ENCODE results near the gene PKD2. TPM values are rescaled to one million over a fixed set of nuclear protein-coding genes. Genes with fewer than 3 reads are reported as not detected.
A peak's percentile ranks its signal among the peaks of the same experiment; 100 is the strongest.

PKD2 gene
- total and polyA plus RNA-seq, 2 of the 13 experiments (the other 11 are each of a cell fraction or from before 2014, with no cell fraction given), result 5.6 to 9.1 TPM

DNA sequence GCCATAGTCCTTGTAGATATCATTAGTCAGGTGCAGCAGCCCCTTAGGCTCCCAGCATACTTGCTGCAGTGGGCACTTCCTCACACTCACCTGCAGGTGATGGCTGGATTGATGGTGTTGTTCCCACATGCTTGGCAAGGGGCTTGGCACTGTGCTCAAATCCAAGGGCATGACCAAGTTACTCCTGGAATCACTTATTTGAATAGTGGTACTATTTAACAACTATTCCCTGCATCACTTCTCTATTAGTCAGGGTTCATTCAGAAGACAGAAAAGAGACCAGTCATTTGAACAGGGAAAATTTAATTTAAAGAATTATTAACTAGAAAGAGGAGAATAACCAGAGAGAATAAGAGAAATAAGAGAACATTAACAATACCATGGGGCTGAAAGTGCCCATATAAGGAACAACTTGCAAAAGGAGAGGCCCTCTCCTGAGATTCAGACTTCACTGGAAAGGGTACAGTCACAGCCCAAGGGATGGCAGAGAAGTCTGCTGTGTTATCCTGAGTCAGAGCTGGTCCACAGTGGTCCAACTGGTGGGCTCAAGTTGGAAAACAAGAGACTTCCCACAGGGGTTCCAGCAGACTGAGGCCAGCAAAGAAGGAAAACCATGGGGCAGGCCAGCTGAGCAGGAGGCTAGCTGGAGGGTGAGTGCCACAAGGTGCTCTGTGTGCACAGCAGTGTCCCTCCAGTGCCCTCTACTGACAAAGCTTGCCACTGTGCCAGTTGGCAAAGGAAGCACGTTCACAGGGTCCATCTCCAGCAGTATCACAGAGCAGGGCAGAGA is 22.1 kb upstream of the PKD2 start (continued):
- TF ChIP-seq, protein P1, sequence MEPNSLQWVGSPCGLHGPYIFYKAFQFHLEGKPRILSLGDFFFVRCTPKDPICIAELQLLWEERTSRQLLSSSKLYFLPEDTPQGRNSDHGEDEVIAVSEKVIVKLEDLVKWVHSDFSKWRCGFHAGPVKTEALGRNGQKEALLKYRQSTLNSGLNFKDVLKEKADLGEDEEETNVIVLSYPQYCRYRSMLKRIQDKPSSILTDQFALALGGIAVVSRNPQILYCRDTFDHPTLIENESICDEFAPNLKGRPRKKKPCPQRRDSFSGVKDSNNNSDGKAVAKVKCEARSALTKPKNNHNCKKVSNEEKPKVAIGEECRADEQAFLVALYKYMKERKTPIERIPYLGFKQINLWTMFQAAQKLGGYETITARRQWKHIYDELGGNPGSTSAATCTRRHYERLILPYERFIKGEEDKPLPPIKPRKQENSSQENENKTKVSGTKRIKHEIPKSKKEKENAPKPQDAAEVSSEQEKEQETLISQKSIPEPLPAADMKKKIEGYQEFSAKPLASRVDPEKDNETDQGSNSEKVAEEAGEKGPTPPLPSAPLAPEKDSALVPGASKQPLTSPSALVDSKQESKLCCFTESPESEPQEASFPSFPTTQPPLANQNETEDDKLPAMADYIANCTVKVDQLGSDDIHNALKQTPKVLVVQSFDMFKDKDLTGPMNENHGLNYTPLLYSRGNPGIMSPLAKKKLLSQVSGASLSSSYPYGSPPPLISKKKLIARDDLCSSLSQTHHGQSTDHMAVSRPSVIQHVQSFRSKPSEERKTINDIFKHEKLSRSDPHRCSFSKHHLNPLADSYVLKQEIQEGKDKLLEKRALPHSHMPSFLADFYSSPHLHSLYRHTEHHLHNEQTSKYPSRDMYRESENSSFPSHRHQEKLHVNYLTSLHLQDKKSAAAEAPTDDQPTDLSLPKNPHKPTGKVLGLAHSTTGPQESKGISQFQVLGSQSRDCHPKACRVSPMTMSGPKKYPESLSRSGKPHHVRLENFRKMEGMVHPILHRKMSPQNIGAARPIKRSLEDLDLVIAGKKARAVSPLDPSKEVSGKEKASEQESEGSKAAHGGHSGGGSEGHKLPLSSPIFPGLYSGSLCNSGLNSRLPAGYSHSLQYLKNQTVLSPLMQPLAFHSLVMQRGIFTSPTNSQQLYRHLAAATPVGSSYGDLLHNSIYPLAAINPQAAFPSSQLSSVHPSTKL (CRISPR knock-in tag; IDR thresholded peaks at IDR 0.05), result 0 out of 2 replicates have a peak, but pooled peaks have one; percentile 28
- no peak for TF ChIP-seq ZNF569 (CRISPR knock-in tag; IDR thresholded peaks at IDR 0.05; ENCODE audit: borderline replicate concordance)
- no peak for TF ChIP-seq RFX3 (CRISPR knock-in tag; IDR thresholded peaks at IDR 0.05)
- no peak for TF ChIP-seq ZNF605 (CRISPR knock-in tag; IDR thresholded peaks at IDR 0.05)
- TF ChIP-seq ZNF703 (CRISPR knock-in tag; IDR thresholded peaks at IDR 0.05; ENCODE audit: borderline replicate concordance), result no peak
- TF ChIP-seq ZFP41 (CRISPR knock-in tag; IDR thresholded peaks at IDR 0.05; ENCODE audit: borderline replicate concordance), result no peak
- no peak for TF ChIP-seq PHF20 (CRISPR knock-in tag; IDR thresholded peaks at IDR 0.05)
- TF ChIP-seq SYNCRIP (IDR thresholded peaks at IDR 0.05; ENCODE audit: insufficient read depth, low read depth, low read length), result no peak
- TF ChIP-seq DNMT1 (CRISPR knock-in tag; IDR thresholded peaks at IDR 0.05), result peak; percentile 64; the same call in 1 of the 2 replicates
- TF ChIP-seq MTF1 (CRISPR knock-in tag; IDR thresholded peaks at IDR 0.05), result no peak
- 0 out of 2 replicates have a peak, but pooled peaks have one; percentile 67 for TF ChIP-seq ZNF205 (CRISPR knock-in tag; IDR thresholded peaks at IDR 0.05)
- no peak for TF ChIP-seq SAFB2 (CRISPR knock-in tag; IDR thresholded peaks at IDR 0.05; ENCODE audit: borderline replicate concordance, low read depth)
- TF ChIP-seq RBFOX2 (IDR thresholded peaks at IDR 0.05; ENCODE audit: low read depth, low read length), result no peak
- TF ChIP-seq SIX1 (CRISPR knock-in tag; IDR thresholded peaks at IDR 0.05; ENCODE audit: borderline replicate concordance), result no peak
- TF ChIP-seq ZFP36L2 (CRISPR knock-in tag; IDR thresholded peaks at IDR 0.05), result no peak
- no peak for TF ChIP-seq ZNF589 (CRISPR knock-in tag; conservative IDR thresholded peaks at IDR 0.05)
- TF ChIP-seq ZNF3 (CRISPR knock-in tag; IDR thresholded peaks at IDR 0.05), result no peak
- TF ChIP-seq SMC3 (IDR thresholded peaks at IDR 0.05; ENCODE audit: low read length), result peak; percentile 78
- TF ChIP-seq ZNF746 (CRISPR knock-in tag; IDR thresholded peaks at IDR 0.05), result no peak
- no peak for TF ChIP-seq FOXA3 (CRISPR knock-in tag; IDR thresholded peaks at IDR 0.05)
- TF ChIP-seq, protein P2, sequence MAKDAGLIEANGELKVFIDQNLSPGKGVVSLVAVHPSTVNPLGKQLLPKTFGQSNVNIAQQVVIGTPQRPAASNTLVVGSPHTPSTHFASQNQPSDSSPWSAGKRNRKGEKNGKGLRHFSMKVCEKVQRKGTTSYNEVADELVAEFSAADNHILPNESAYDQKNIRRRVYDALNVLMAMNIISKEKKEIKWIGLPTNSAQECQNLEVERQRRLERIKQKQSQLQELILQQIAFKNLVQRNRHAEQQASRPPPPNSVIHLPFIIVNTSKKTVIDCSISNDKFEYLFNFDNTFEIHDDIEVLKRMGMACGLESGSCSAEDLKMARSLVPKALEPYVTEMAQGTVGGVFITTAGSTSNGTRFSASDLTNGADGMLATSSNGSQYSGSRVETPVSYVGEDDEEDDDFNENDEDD (CRISPR knock-in tag; IDR thresholded peaks at IDR 0.05; ENCODE audit: borderline replicate concordance), result no peak
- TF ChIP-seq, protein P3, sequence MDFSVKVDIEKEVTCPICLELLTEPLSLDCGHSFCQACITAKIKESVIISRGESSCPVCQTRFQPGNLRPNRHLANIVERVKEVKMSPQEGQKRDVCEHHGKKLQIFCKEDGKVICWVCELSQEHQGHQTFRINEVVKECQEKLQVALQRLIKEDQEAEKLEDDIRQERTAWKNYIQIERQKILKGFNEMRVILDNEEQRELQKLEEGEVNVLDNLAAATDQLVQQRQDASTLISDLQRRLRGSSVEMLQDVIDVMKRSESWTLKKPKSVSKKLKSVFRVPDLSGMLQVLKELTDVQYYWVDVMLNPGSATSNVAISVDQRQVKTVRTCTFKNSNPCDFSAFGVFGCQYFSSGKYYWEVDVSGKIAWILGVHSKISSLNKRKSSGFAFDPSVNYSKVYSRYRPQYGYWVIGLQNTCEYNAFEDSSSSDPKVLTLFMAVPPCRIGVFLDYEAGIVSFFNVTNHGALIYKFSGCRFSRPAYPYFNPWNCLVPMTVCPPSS (IDR thresholded peaks at IDR 0.05), result no peak

Data from HepG2 (cell line).